Activated T-helper 2 cell treated with anti-CD3 and anti-CD28 coated beads, Interferon-gamma antibody, Interleukin-2, Interleukin-4, amounts not matched to agents 10 μg/mL and 5 μg/mL and 100 μg/mL, durations not matched to agents 14 hours and 24 hours and 36 hours (primary cell): ENCODE measurements around the gene FBXL14. TPM values are rescaled to one million over a fixed set of nuclear protein-coding genes. Genes with fewer than 3 reads are reported as not detected.
A peak's percentile ranks its signal among the peaks of the same experiment; 100 is the strongest.

Experiments used
- DNase-seq: peaks from one replicate; pipeline ENCODE4 v3.0.0; 2021; ENCODE audit warnings: low spot score
- H3K27ac Mint-ChIP-seq: one replicate; pipeline ENCODE4 v1.8.0; 2021; ENCODE audit warnings: mixed read lengths
- H3K27me3 Mint-ChIP-seq: one replicate; pipeline ENCODE4 v1.8.0; 2021; ENCODE audit warnings: low read depth, mixed read lengths
- H3K36me3 Mint-ChIP-seq: one replicate; pipeline ENCODE4 v1.8.0; 2021; ENCODE audit warnings: low read depth, mixed read lengths
- H3K4me1 Mint-ChIP-seq: one replicate; pipeline ENCODE4 v1.8.0; 2021; ENCODE audit warnings: low read depth, mixed read lengths
- H3K4me3 Mint-ChIP-seq: one replicate; pipeline ENCODE4 v1.8.0; 2021; ENCODE audit warnings: low read depth, mild to moderate bottlenecking, moderate library complexity, mixed read lengths
- H3K9me3 Mint-ChIP-seq: one replicate; pipeline ENCODE4 v1.8.0; 2021; ENCODE audit warnings: mixed read lengths
- intact Hi-C: fragments of 100-400 bp; cut with micrococcal nuclease; formaldehyde crosslinking; loops from one replicate; pipeline ENCODE4 v1.15.1; 2023
- total RNA-seq: library from RNA; stranded (reverse); gene quantifications from 2 replicates; pipeline ENCODE4 v1.2.3, GENCODE V29; 2022

FBXL14 gene
- total RNA-seq, 1 donor from 2014 or later = 20.6 TPM

GRCh38 chr12:1598757-1599156 lies 4.4 kb upstream of the FBXL14 start:
- H3K4me1 Mint-ChIP-seq = peaks cover 32% of the 10 kb centered on the region
- intact Hi-C loops = no loop called here
- H3K36me3 Mint-ChIP-seq = no peaks in the 10 kb centered on the region
- no peaks in the 10 kb centered on the region for H3K9me3 Mint-ChIP-seq
- no peak overlapping the region for H3K4me3 Mint-ChIP-seq
- H3K27me3 Mint-ChIP-seq = no peaks in the 10 kb centered on the region
- H3K27ac Mint-ChIP-seq = no peak overlapping the region
- DNase-seq = no peak

- peak overlapping the region; percentile 89 for H3K27ac Mint-ChIP-seq
- intact Hi-C loops = loop anchor here (1.0 kb wide), 1 partner anchor 9 kb away; no protein-coding TSS in a partner anchor
- H3K4me1 Mint-ChIP-seq = peaks cover 37% of the 10 kb centered on the region
- no peaks in the 10 kb centered on the region for H3K27me3 Mint-ChIP-seq
- DNase-seq = no peak
- H3K36me3 Mint-ChIP-seq = peaks cover 22% of the 10 kb centered on the region
- peak overlapping the region; percentile 92 for H3K4me3 Mint-ChIP-seq
- no peaks in the 10 kb centered on the region for H3K9me3 Mint-ChIP-seq
Measured at GRCh38 chr12:1595690-1596347, 1.4 kb upstream of the FBXL14 start.

GRCh38 chr12:1595026-1595561 lies 713 bp upstream of the FBXL14 start:
- H3K9me3 Mint-ChIP-seq = no peaks in the 10 kb centered on the region
- peak overlapping the region; percentile 92 for H3K4me3 Mint-ChIP-seq
- H3K36me3 Mint-ChIP-seq = peaks cover 26% of the 10 kb centered on the region
- H3K27me3 Mint-ChIP-seq = no peaks in the 10 kb centered on the region
- H3K4me1 Mint-ChIP-seq = peaks cover 42% of the 10 kb centered on the region
- no peak for DNase-seq
- peak overlapping the region; percentile 89 for H3K27ac Mint-ChIP-seq
- intact Hi-C loops = loop anchor here (1.0 kb wide), 1 partner anchor 10 kb away; no protein-coding TSS in a partner anchor

- Mint-ChIP-seq H3K36me3 (peaks cover 30% of the 10 kb centered on the region), H3K4me1 (peaks cover 48% of the 10 kb centered on the region), H3K9me3 (no peaks in the 10 kb centered on the region), H3K27ac (no peak overlapping the region), H3K27me3 (no peaks in the 10 kb centered on the region), H3K4me3 (peak overlapping the region; percentile 89)
- DNase-seq = peak; percentile 58
- intact Hi-C loops = loop anchor here (5.0 kb wide), 5 partner anchors 62 to 1207 kb away; partner anchors contain the start of genes ERC1, KDM5A and RAD52
Measured at GRCh38 chr12:1594006-1594260, 448 bp downstream of the FBXL14 start.

- Mint-ChIP-seq H3K36me3 (peaks cover 35% of the 10 kb centered on the region), H3K9me3 (no peaks in the 10 kb centered on the region), H3K27me3 (no peaks in the 10 kb centered on the region), H3K27ac (peak overlapping the region; percentile 77), H3K4me3 (peak overlapping the region; percentile 89), H3K4me1 (peaks cover 53% of the 10 kb centered on the region)
- intact Hi-C loops = loop anchor here (5.0 kb wide), 5 partner anchors 61 to 1206 kb away; partner anchors contain the start of genes ERC1, KDM5A and RAD52
- peak; percentile 56 for DNase-seq
Measured at GRCh38 chr12:1593174-1594005, 991 bp downstream of the FBXL14 start.

GRCh38 chr12:1592444-1593173 lies 1.8 kb downstream of the FBXL14 start:
- Mint-ChIP-seq H3K36me3 (peaks cover 40% of the 10 kb centered on the region), H3K27me3 (no peaks in the 10 kb centered on the region), H3K27ac (peak overlapping the region; percentile 77), H3K4me1 (peaks cover 61% of the 10 kb centered on the region), H3K4me3 (peak overlapping the region; percentile 89), H3K9me3 (no peaks in the 10 kb centered on the region)
- intact Hi-C loops = loop anchor here (1.0 to 5.0 kb wide), 6 partner anchors 9 to 1205 kb away; partner anchors contain the start of genes ERC1, KDM5A and RAD52
- peak; percentile 62 for DNase-seq

GRCh38 chr12:1591543-1591942 lies 2.8 kb downstream of the FBXL14 start:
- no peaks in the 10 kb centered on the region for H3K9me3 Mint-ChIP-seq
- DNase-seq = no peak
- peaks cover 62% of the 10 kb centered on the region for H3K4me1 Mint-ChIP-seq
- peak overlapping the region; percentile 77 for H3K27ac Mint-ChIP-seq
- intact Hi-C loops = loop anchor here (5.0 kb wide), 5 partner anchors 59 to 1204 kb away; partner anchors contain the start of genes ERC1, KDM5A and RAD52
- H3K4me3 Mint-ChIP-seq = peak overlapping the region; percentile 89
- no peaks in the 10 kb centered on the region for H3K27me3 Mint-ChIP-seq
- peaks cover 45% of the 10 kb centered on the region for H3K36me3 Mint-ChIP-seq

- Mint-ChIP-seq H3K9me3 (no peaks in the 10 kb centered on the region), H3K4me3 (peak overlapping the region; percentile 89), H3K36me3 (peaks cover 48% of the 10 kb centered on the region), H3K27me3 (no peaks in the 10 kb centered on the region), H3K27ac (peak overlapping the region; percentile 29), H3K4me1 (peaks cover 60% of the 10 kb centered on the region)
- intact Hi-C loops = loop anchor here (5.0 kb wide), 5 partner anchors 59 to 1204 kb away; partner anchors contain the start of genes ERC1, KDM5A and RAD52
- no peak for DNase-seq
Measured at GRCh38 chr12:1591034-1591433, 3.3 kb downstream of the FBXL14 start.

- H3K27ac Mint-ChIP-seq = peak overlapping the region; percentile 29
- no peaks in the 10 kb centered on the region for H3K9me3 Mint-ChIP-seq
- intact Hi-C loops = loop anchor here (5.0 kb wide), 5 partner anchors 58 to 1203 kb away; partner anchors contain the start of genes ERC1, KDM5A and RAD52
- no peak for DNase-seq
- H3K27me3 Mint-ChIP-seq = no peaks in the 10 kb centered on the region
- peaks cover 48% of the 10 kb centered on the region for H3K36me3 Mint-ChIP-seq
- peak overlapping the region; percentile 68 for H3K4me3 Mint-ChIP-seq
- H3K4me1 Mint-ChIP-seq = peaks cover 55% of the 10 kb centered on the region
Measured at GRCh38 chr12:1590221-1590979, 4.0 kb downstream of the FBXL14 start.

DNA sequence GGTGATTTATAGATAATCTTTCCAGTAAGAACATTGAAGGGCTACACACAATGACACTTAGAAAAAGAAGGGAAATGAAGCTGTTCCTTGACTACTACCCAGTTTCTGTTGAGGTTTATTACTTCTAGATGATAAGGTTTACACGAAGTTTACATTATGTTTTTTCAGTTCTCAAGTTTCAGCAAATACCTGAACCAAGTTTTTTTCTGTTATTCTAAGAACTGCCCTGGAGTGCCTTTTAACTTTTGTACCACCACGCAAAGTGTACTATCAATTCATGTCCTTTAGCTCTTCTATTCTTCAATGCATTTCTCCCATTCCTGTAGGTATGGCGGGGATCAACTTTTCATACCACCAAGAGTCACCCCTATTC lies 5.8 kb downstream of the FBXL14 start:
- Mint-ChIP-seq H3K4me1 (peaks cover 49% of the 10 kb centered on the region), H3K27me3 (no peaks in the 10 kb centered on the region), H3K27ac (peak overlapping the region; percentile 10), H3K4me3 (peak overlapping the region; percentile 5), H3K36me3 (peaks cover 48% of the 10 kb centered on the region), H3K9me3 (no peaks in the 10 kb centered on the region)
- intact Hi-C loops = loop anchor here (10.0 kb wide), 1 partner anchor 384 kb away; no protein-coding TSS in a partner anchor
- no peak for DNase-seq

GRCh38 chr12:1587927-1588574 lies 6.3 kb downstream of the FBXL14 start:
- no peaks in the 10 kb centered on the region for H3K9me3 Mint-ChIP-seq
- H3K4me3 Mint-ChIP-seq = no peak overlapping the region
- intact Hi-C loops = loop anchor here (10.0 kb wide), 1 partner anchor 383 kb away; no protein-coding TSS in a partner anchor
- DNase-seq = no peak
- H3K36me3 Mint-ChIP-seq = peaks cover 46% of the 10 kb centered on the region
- no peaks in the 10 kb centered on the region for H3K27me3 Mint-ChIP-seq
- H3K4me1 Mint-ChIP-seq = peaks cover 50% of the 10 kb centered on the region
- peak overlapping the region; percentile 10 for H3K27ac Mint-ChIP-seq
